Measurements from ENCODE around the gene PAX5.
A peak's percentile ranks its signal among the peaks of the same experiment; 100 is the strongest.

Gene PAX5

GRCh38 chr9:36928210-36928609 is 105.9 kb downstream of the PAX5 start:
- no peak for DNase-seq

- DNase-seq, result no peak
These were observed 109.2 kb downstream of the PAX5 start for GRCh38 chr9:36924757-36925432.

- DNase-seq, result peak; percentile 38
These were observed 110.0 kb downstream of the PAX5 start for GRCh38 chr9:36924071-36924470.

GRCh38 chr9:36923025-36923625 is 110.9 kb downstream of the PAX5 start:
- no peak for DNase-seq

- no peak for DNase-seq
These were observed 111.5 kb downstream of the PAX5 start for GRCh38 chr9:36922548-36922947.

- peak; percentile 72 for DNase-seq
These were observed 119.9 kb downstream of the PAX5 start for GRCh38 chr9:36914212-36914577.

GRCh38 chr9:36913393-36914211 is 120.5 kb downstream of the PAX5 start:
- DNase-seq, result peak; percentile 94

- DNase-seq, result no peak
These were observed 121.4 kb downstream of the PAX5 start for GRCh38 chr9:36912620-36913019.

- peak; percentile 32 for DNase-seq
These were observed 122.3 kb downstream of the PAX5 start for GRCh38 chr9:36911601-36912412.

GRCh38 chr9:36911037-36911436 is 123.0 kb downstream of the PAX5 start:
- no peak for DNase-seq

- DNase-seq, result no peak
These were observed 127.6 kb downstream of the PAX5 start for GRCh38 chr9:36906492-36906891.

- DNase-seq, result no peak
These were observed 128.7 kb downstream of the PAX5 start for GRCh38 chr9:36905101-36906066.

- DNase-seq, result peak; percentile 90
These were observed 130.3 kb downstream of the PAX5 start for GRCh38 chr9:36903541-36904435.

GRCh38 chr9:36902861-36903524 is 131.1 kb downstream of the PAX5 start:
- DNase-seq, result peak; percentile 52

- DNase-seq, result no peak
These were observed 131.9 kb downstream of the PAX5 start for GRCh38 chr9:36902080-36902716.

GRCh38 chr9:36901528-36901927 is 132.5 kb downstream of the PAX5 start:
- DNase-seq, result peak; percentile 34

- no peak for DNase-seq
These were observed 133.2 kb downstream of the PAX5 start for GRCh38 chr9:36900856-36901220.

GRCh38 chr9:36900136-36900855 is 133.8 kb downstream of the PAX5 start:
- DNase-seq, result no peak

GRCh38 chr9:36899406-36899805 is 134.7 kb downstream of the PAX5 start:
- DNase-seq, result no peak
